Measurements from ENCODE around the gene RXRG. TPM values are rescaled to one million over a fixed set of nuclear protein-coding genes. Genes with fewer than 3 reads are reported as not detected.

RXRG gene
- total RNA-seq, 2 experiments from 2014 or later: not detected

GRCh38 chr1:165402517-165403111, 42.3 kb downstream of the RXRG start:
- intact Hi-C loops (cut with micrococcal nuclease): no loop called here
- Mint-ChIP-seq H3K9me3 (no peaks in the 10 kb centered on the region), H3K4me1 (ENCODE audit: low read depth) (peaks cover 2% of the 10 kb centered on the region), H3K27me3 (ENCODE audit: low read depth) (peaks cover 10% of the 10 kb centered on the region), H3K4me3 (no peak overlapping the region), H3K36me3 (ENCODE audit: low read depth) (no peaks in the 10 kb centered on the region), H3K27ac (no peak overlapping the region)
- DNase-seq: no peak
- CTCF ChIA-PET: interaction anchor here (1.0 to 5.0 kb wide), 6 partner anchors 7 to 196 kb away, joined by 3 to 35 read pairs (median 5); no protein-coding TSS in a partner anchor

GRCh38 chr1:165397944-165398343, 47.0 kb downstream of the RXRG start:
- DNase-seq: peak; percentile 52
- intact Hi-C loops (cut with micrococcal nuclease): loop anchor here (10.0 kb wide), 1 partner anchor 427 kb away; the partner anchor contains the start of gene UCK2
- Mint-ChIP-seq H3K36me3 (ENCODE audit: low read depth) (no peaks in the 10 kb centered on the region), H3K27me3 (ENCODE audit: low read depth) (peaks cover 19% of the 10 kb centered on the region), H3K4me1 (ENCODE audit: low read depth) (peaks cover 11% of the 10 kb centered on the region), H3K4me3 (no peak overlapping the region), H3K27ac (no peak overlapping the region), H3K9me3 (no peaks in the 10 kb centered on the region)
- CTCF ChIA-PET: interaction anchor here (1.2 to 3.0 kb wide), 2 partner anchors 30 to 195 kb away, joined by 6 to 7 read pairs; no protein-coding TSS in a partner anchor

GRCh38 chr1:165395901-165396300, 49.0 kb downstream of the RXRG start:
- Mint-ChIP-seq H3K36me3 (ENCODE audit: low read depth) (no peaks in the 10 kb centered on the region), H3K27ac (no peak overlapping the region), H3K4me1 (ENCODE audit: low read depth) (peaks cover 15% of the 10 kb centered on the region), H3K4me3 (no peak overlapping the region), H3K9me3 (no peaks in the 10 kb centered on the region), H3K27me3 (ENCODE audit: low read depth) (peaks cover 29% of the 10 kb centered on the region)
- DNase-seq: no peak
- intact Hi-C loops (cut with micrococcal nuclease): loop anchor here (10.0 kb wide), 1 partner anchor 429 kb away; the partner anchor contains the start of gene UCK2
- CTCF ChIA-PET: interaction anchor here (0.7 to 4.8 kb wide), 4 partner anchors 7 to 198 kb away, joined by 3 to 99 read pairs (median 8); no protein-coding TSS in a partner anchor

GRCh38 chr1:165395478-165395877, 49.4 kb downstream of the RXRG start:
- intact Hi-C loops (cut with micrococcal nuclease): loop anchor here (10.0 kb wide), 1 partner anchor 429 kb away; the partner anchor contains the start of gene UCK2

GRCh38 chr1:165392634-165393571, 52.0 kb downstream of the RXRG start:
- Mint-ChIP-seq H3K27ac (peak overlapping the region; percentile 61), H3K4me1 (ENCODE audit: low read depth) (peaks cover 15% of the 10 kb centered on the region), H3K36me3 (ENCODE audit: low read depth) (no peaks in the 10 kb centered on the region), H3K4me3 (peak overlapping the region; percentile 52), H3K27me3 (ENCODE audit: low read depth) (peaks cover 54% of the 10 kb centered on the region), H3K9me3 (no peaks in the 10 kb centered on the region)
- intact Hi-C loops (cut with micrococcal nuclease): loop anchor here (1.0 to 10.0 kb wide), 6 partner anchors 11 to 522 kb away; partner anchors contain the start of genes ALDH9A1 and UCK2
- DNase-seq: peak; percentile 91
- CTCF ChIA-PET: interaction anchor here (0.8 to 4.8 kb wide), 28 partner anchors 9 to 208 kb away, joined by 3 to 99 read pairs (median 5); no protein-coding TSS in a partner anchor

More at GRCh38 chr1:165395478-165395877, 49.4 kb downstream of the RXRG start:
- peaks cover 33% of the 10 kb centered on the region for H3K27me3 Mint-ChIP-seq (ENCODE audit: low read depth)
- H3K9me3 Mint-ChIP-seq: no peaks in the 10 kb centered on the region
- H3K4me1 Mint-ChIP-seq (ENCODE audit: low read depth): peaks cover 15% of the 10 kb centered on the region
- DNase-seq: no peak
- no peak overlapping the region for H3K27ac Mint-ChIP-seq
- no peak overlapping the region for H3K4me3 Mint-ChIP-seq
- CTCF ChIA-PET: interaction anchor here (0.7 to 4.8 kb wide), 4 partner anchors 8 to 198 kb away, joined by 3 to 99 read pairs (median 8); no protein-coding TSS in a partner anchor
- no peaks in the 10 kb centered on the region for H3K36me3 Mint-ChIP-seq (ENCODE audit: low read depth)

- Mint-ChIP-seq H3K4me1 (ENCODE audit: low read depth) (peaks cover 14% of the 10 kb centered on the region), H3K9me3 (no peaks in the 10 kb centered on the region), H3K36me3 (ENCODE audit: low read depth) (no peaks in the 10 kb centered on the region), H3K4me3 (no peak overlapping the region), H3K27ac (no peak overlapping the region), H3K27me3 (ENCODE audit: low read depth) (peaks cover 58% of the 10 kb centered on the region)
- CTCF ChIA-PET: interaction anchor here (1.2 to 1.7 kb wide), 3 partner anchors 21 to 211 kb away, joined by 3 to 7 read pairs (median 5); no protein-coding TSS in a partner anchor
- no peak for DNase-seq
- intact Hi-C loops (cut with micrococcal nuclease): loop anchor here (10.0 kb wide), 1 partner anchor 435 kb away; the partner anchor contains the start of gene UCK2
Observed at GRCh38 chr1:165389609-165390008, 55.3 kb downstream of the RXRG start.

- Mint-ChIP-seq H3K9me3 (no peaks in the 10 kb centered on the region), H3K4me3 (no peak overlapping the region), H3K4me1 (ENCODE audit: low read depth) (peaks cover 5% of the 10 kb centered on the region), H3K36me3 (ENCODE audit: low read depth) (no peaks in the 10 kb centered on the region), H3K27ac (no peak overlapping the region), H3K27me3 (ENCODE audit: low read depth) (peaks cover 54% of the 10 kb centered on the region)
- CTCF ChIA-PET: no interaction called here
- DNase-seq: no peak
- intact Hi-C loops (cut with micrococcal nuclease): no loop called here
Observed at GRCh38 chr1:165387961-165388360, 57.0 kb downstream of the RXRG start.

GRCh38 chr1:165387505-165387904, 57.4 kb downstream of the RXRG start:
- no peaks in the 10 kb centered on the region for H3K36me3 Mint-ChIP-seq (ENCODE audit: low read depth)
- peaks cover under 1% of the 10 kb centered on the region for H3K4me1 Mint-ChIP-seq (ENCODE audit: low read depth)
- intact Hi-C loops (cut with micrococcal nuclease): no loop called here
- H3K27me3 Mint-ChIP-seq (ENCODE audit: low read depth): peaks cover 49% of the 10 kb centered on the region
- no peak for DNase-seq
- H3K4me3 Mint-ChIP-seq: no peak overlapping the region
- CTCF ChIA-PET: no interaction called here
- H3K27ac Mint-ChIP-seq: no peak overlapping the region
- H3K9me3 Mint-ChIP-seq: no peaks in the 10 kb centered on the region

GRCh38 chr1:165383599-165384405, 61.1 kb downstream of the RXRG start:
- Mint-ChIP-seq H3K4me3 (no peak overlapping the region), H3K36me3 (ENCODE audit: low read depth) (no peaks in the 10 kb centered on the region), H3K27ac (no peak overlapping the region), H3K4me1 (ENCODE audit: low read depth) (no peaks in the 10 kb centered on the region), H3K27me3 (ENCODE audit: low read depth) (peaks cover 33% of the 10 kb centered on the region), H3K9me3 (no peaks in the 10 kb centered on the region)
- intact Hi-C loops (cut with micrococcal nuclease): no loop called here
- no peak for DNase-seq
- CTCF ChIA-PET: interaction anchor here (0.6 to 5.2 kb wide), 4 partner anchors 10 to 214 kb away, joined by 3 to 52 read pairs (median 4); no protein-coding TSS in a partner anchor

- H3K4me3 Mint-ChIP-seq: no peak overlapping the region
- no peaks in the 10 kb centered on the region for H3K36me3 Mint-ChIP-seq (ENCODE audit: low read depth)
- CTCF ChIA-PET: interaction anchor here (1.1 to 5.2 kb wide), 3 partner anchors 10 to 215 kb away, joined by 3 to 52 read pairs (median 7); no protein-coding TSS in a partner anchor
- no peak for DNase-seq
- H3K9me3 Mint-ChIP-seq: no peaks in the 10 kb centered on the region
- intact Hi-C loops (cut with micrococcal nuclease): no loop called here
- H3K27me3 Mint-ChIP-seq (ENCODE audit: low read depth): peaks cover 31% of the 10 kb centered on the region
- no peaks in the 10 kb centered on the region for H3K4me1 Mint-ChIP-seq (ENCODE audit: low read depth)
- no peak overlapping the region for H3K27ac Mint-ChIP-seq
Observed at GRCh38 chr1:165383067-165383466, 61.9 kb downstream of the RXRG start.

- CTCF ChIA-PET: interaction anchor here (2.1 to 5.2 kb wide), 2 partner anchors 11 to 13 kb away, joined by 7 to 52 read pairs; no protein-coding TSS in a partner anchor
- intact Hi-C loops (cut with micrococcal nuclease): no loop called here
- Mint-ChIP-seq H3K4me1 (ENCODE audit: low read depth) (peaks cover 2% of the 10 kb centered on the region), H3K4me3 (no peak overlapping the region), H3K27me3 (ENCODE audit: low read depth) (peaks cover 28% of the 10 kb centered on the region), H3K27ac (no peak overlapping the region), H3K36me3 (ENCODE audit: low read depth) (no peaks in the 10 kb centered on the region), H3K9me3 (no peaks in the 10 kb centered on the region)
- peak; percentile 12 for DNase-seq
Observed at GRCh38 chr1:165381745-165382505, 63.0 kb downstream of the RXRG start.
